OCI-LY3 (cell line): ENCODE results near the gene ZNF334.

Source experiments
- CTCF ChIP-seq: fragments of 200-600, 300-600 bp; sonication (generic); IDR thresholded peaks from 2 replicates; pipeline ENCODE4 v1.5.1; 2014; ENCODE audit warnings: antibody characterized with exemption, low read length, low read depth
- EZH2phosphoT487 ChIP-seq: fragments of 200-600 bp; shearing (Covaris generic); IDR thresholded peaks from 2 replicates; pipeline ENCODE4 v1.6.1; 2018; ENCODE audit warnings: antibody characterized with exemption, mixed run types, low read depth

GRCh38 chr20:46477640-46478039, 35.7 kb downstream of the ZNF334 start:
- TF ChIP-seq CTCF, result no peak
- no peak for TF ChIP-seq EZH2phosphoT487
